GM12891 (cell line): ENCODE measurements around the gene GGT1.
"Not testable (repeated sequence)": the region's sequence is repeated elsewhere in the genome, so short reads cannot be mapped to it uniquely, and the experiment has no call there.

Experiments used
- PAX5 ChIP-seq: IDR thresholded peaks from 2 replicates; pipeline ENCODE4 v1.6.1; 2011; ENCODE audit warnings: low read length, moderate library complexity, mild to moderate bottlenecking; ENCODE audit not compliant: insufficient read depth, severe bottlenecking
- POLR2A ChIP-seq: IDR thresholded peaks from 2 replicates; pipeline ENCODE4 v1.6.1; 2011; ENCODE audit warnings: low read depth, low read length, control low read depth
- POLR2AphosphoS5 ChIP-seq: IDR thresholded peaks from 2 replicates; pipeline ENCODE4 v1.6.1; 2011; ENCODE audit warnings: low read depth, low read length, control low read depth
- POU2F2 ChIP-seq: IDR thresholded peaks from 2 replicates; pipeline ENCODE4 v1.6.1; 2011; ENCODE audit warnings: low read depth, mild to moderate bottlenecking, control low read depth, low read length, moderate library complexity
- SPI1 ChIP-seq: IDR thresholded peaks from 2 replicates; pipeline ENCODE4 v1.6.1; 2011; ENCODE audit warnings: low read depth, low read length, control low read depth
- TAF1 ChIP-seq: IDR thresholded peaks from 2 replicates; pipeline ENCODE4 v1.6.1; 2011; ENCODE audit warnings: low read depth, low read length, control low read depth

DNA sequence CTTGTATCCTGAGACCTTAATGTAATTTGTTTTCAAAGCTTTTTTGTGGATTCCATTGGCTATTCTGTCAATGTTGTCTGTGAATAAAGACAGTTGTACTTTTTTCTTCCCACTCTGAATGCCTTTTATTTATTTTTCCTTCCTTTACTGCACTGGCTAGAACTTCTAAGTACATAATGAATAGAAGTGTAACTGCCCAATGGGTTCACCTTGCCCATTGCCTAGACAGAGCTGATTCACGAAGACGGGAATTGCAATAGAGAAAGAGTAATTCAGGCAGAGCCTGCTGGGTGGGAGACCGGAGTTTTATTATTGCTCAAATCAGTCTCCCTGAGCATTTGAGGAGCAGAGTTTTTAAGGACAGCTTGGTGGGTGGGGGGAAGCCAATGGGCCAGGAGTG is 62.4 kb downstream of the GGT1 start:
- TF ChIP-seq POLR2A, POLR2AphosphoS5, TAF1, SPI1, PAX5, POU2F2: not testable (repeated sequence)
